NK-92 (cell line): ENCODE measurements around the gene TBC1D10B.
A peak's percentile ranks its signal among the peaks of the same experiment; 100 is the strongest.
"Not testable (repeated sequence)": the region's sequence is repeated elsewhere in the genome, so short reads cannot be mapped to it uniquely, and the experiment has no call there.

ENCODE experiments used
- DNase-seq: peaks from one replicate; lab custom pipeline; 2025; ENCODE audit not compliant: unreplicated experiment; lab: John Stamatoyannopoulos, UW

The TBC1D10B gene

DNA sequence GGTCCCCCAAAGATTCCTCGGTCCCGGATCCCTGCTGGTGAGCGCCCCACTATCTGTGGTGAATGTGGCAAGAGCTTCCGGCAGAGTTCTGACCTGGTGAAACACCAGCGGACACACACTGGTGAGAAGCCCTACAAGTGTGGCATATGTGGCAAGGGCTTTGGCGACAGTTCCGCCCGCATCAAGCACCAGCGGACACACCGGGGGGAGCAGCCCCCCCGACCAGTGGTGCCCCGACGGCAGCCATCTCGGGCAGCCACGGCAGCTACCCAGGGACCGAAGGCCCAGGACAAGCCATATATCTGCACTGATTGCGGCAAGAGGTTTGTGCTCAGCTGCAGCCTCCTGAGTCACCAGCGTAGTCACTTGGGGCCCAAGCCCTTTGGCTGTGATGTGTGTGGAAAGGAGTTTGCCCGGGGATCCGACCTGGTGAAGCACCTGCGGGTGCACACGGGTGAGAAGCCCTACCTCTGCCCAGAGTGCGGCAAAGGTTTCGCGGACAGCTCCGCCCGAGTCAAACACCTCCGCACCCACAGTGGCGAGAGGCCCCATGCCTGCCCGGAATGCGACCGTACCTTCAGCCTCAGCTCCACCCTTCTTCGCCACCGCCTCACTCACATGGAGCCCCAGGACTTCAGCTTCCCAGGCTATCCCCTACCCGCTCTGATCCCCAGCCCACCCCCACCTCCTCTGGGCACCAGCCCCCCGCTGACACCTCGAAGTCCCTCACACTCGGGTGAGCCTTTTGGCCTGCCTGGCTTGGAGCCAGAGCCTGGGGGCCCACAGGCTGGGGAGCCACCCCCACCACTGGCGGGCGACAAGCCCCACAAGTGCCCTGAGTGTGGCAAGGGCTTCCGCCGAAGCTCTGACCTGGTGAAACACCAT is 27.7 kb upstream of the TBC1D10B start:
- no peak for DNase-seq

DNA sequence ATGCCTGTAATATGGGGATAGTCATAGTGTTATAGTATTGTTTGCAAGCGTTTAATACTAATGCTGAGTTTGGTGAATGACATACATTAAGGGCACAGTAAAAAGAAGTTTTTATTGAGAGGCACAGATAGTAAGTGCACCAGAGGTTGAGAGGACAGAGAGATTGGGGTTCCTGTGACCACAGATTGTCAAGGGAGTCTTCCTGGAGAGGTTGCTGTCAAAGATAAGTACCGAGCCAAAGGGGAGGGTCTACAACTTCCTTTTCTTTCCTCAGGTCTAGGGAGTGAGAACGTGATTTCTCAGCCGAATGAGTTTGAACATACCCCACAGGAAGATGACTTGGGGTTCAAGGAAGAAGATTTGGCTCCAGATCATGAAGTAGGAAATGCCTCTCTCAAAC is 26.8 kb upstream of the TBC1D10B start:
- DNase-seq: no peak

DNA sequence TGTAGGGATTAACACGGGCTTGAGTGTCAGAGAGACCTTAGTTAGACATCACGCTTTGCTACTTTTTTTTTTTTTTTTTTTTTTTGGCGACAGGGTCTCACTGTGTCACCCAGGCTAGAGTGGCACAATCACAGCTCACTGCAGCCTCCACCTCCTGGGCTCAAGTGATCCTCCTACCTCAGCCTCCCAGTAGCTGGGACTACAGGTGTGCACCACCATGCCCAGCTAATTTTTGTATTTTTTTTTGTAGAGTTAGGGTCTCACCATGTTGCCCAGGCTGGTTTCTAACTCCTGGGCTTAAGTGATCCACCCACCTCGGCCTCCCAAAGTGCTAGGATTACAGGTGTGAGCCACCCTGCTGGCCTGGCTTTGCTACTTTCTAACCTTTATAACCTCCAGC is 26.3 kb upstream of the TBC1D10B start:
- not testable (repeated sequence) for DNase-seq

DNA sequence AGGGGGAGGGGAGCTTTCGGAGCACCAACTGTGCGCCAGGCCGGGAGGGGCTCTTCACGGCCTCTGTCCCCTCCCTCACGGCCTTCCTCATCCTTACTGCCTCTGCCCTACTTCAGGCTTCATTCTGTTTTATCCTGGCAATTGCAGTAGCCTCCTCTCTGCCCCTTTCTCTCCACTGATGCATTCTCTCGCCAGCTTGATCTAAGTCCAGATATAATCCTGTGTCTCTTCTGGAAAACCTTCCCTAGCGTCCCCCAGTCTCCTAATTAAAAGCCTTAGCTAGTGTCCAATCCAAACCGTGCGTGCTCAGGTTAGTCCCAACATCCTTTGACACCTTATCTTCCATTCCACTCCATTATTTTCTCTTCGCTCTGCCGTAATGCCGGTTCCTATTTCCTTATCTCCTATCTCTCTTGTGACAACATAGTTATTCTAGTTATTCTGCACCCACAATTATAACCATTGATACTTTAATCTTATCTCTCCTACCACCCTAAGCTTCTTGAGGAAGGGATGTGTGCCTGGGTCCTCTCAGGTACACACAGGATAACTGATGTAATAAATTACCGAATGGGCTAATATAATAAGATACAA is 25.8 kb upstream of the TBC1D10B start:
- DNase-seq: no peak

DNA sequence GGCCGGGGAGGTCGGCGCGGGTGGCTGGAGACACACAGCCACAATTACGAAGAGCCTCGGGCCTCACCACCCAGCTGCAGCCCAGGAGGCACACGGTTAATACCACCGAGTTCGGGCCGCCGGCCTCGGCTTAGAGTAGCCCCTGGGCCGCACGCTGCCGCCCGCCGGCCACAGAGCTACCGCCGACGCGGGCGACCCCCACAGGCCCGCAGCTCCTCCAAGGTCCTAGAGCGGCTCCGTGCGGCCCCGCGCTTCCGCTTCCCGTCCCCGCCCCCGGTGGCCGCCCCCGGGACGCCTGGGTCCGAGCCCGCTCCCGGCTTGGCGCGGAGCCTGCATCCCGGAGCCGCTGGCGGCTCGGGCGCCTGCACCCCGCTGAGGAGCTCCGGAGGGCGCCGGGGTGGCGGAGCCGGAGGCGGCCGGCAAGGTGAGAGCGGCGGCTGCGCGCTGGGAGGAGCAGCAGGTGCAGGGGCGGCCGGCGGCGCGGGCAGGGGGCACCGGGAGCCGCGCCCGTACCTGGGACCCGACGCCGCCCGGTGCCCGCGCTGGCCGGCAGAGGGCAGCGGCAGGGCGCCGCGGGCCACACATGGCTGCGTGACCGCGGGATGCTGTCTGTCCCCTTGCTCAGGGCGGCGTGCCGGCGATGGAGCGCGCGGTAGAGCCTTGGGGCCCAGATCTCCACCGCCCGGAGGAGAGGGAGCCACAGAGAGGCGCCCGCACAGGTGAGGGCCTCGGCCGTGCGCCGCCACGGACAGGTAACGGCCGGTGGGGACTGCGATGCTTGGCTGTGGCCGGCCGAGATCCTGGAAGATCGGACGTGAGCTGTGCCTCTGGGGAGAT is 25.1 kb upstream of the TBC1D10B start, which contains the start of gene ZNF48:
Gene ZNF48 (plus strand): TSS at position 266 of the 837 bp plus-strand sequence. CDS start 375 bp downstream, at position 641.
- no peak for DNase-seq

DNA sequence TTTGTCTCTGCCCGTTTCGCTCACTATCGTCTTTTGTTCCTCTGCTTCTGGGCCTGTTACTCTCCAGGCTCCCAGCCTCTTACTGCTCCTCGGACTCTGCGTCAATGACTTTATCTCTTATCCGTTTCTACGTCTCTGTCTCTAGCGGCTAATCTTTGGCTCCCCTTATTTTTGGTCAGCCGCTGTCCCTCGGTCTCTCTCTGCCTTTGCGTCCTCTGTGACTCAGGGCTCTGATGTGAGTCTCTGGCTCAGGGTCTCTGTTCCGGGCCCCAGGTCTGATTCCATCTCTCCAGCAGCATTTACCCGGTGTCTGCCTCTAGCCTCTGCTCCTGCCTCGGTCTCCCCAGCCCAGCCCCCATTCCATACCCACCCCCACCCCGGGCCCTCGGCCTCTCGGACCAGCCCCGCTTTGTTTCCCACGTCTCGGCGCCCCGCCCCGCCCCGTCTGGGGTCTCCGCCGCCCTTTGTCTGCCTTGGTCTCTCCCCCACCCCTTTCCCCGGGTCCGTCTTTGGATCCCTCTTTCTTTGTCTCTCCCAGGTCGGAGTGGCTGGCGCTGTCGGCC is 24.4 kb upstream of the TBC1D10B start:
- DNase-seq: no peak

DNA sequence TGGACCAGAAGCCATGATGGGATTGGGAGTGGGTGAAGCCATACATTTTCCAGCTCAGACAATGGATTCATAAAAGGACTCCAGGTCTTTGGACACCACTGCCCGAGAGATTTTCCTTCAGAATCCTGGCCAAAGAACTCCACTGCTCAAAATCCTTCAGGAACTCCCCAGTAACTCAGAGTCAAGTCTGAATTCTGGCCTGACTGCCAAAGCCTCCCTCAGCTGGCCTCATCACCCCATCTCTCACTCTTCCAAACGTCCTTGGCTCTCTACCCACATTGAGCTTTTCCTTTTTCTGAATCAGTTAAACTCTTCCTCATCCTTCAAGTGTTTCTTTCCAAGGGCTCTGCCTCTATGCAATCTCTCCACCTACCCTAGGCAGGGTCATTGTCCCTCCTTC is 13.2 kb upstream of the TBC1D10B start:
- DNase-seq: no peak

DNA sequence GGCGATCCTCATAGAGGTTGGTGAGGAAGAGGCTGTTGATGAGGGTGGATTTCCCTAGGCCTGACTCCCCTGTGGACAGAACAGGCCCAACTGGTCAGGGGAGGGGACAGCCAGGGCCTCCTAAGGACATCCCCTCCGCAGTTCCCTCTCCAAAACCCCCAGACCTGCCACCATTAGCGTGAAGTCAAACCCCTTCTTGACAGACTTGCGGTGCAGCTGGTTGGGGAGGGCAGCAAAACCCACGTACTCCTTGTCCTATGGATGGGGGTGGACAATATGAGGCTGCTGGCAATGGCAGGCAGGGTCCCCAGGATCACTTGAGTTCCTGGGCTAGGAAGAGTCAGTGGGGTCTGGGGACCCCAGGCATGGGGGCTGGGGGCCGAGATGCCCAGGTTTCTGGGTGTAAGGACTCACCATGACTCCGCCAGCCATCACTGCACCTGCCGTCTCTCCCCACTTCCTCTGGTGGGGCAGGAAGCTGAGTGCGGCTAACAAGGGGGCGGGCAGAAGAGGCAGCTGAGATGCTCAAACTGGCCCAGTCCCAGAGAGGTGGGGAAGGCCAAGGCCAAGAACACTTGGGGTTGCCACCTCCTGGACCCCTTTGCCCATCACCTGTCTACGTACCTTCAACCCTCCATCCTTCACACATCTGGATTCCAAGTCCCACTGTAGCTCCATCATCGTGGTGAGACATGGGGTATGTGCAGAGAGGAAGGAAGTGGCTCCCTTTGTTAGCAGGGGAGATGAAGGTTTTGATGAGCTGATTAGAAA is 12.0 kb upstream of the TBC1D10B start, which contains the start of gene SEPTIN1:
Gene SEPTIN1 (minus strand): TSS at position 451 of the 771 bp plus-strand sequence. CDS start 19 bp downstream, at position 432.
- DNase-seq: no peak

DNA sequence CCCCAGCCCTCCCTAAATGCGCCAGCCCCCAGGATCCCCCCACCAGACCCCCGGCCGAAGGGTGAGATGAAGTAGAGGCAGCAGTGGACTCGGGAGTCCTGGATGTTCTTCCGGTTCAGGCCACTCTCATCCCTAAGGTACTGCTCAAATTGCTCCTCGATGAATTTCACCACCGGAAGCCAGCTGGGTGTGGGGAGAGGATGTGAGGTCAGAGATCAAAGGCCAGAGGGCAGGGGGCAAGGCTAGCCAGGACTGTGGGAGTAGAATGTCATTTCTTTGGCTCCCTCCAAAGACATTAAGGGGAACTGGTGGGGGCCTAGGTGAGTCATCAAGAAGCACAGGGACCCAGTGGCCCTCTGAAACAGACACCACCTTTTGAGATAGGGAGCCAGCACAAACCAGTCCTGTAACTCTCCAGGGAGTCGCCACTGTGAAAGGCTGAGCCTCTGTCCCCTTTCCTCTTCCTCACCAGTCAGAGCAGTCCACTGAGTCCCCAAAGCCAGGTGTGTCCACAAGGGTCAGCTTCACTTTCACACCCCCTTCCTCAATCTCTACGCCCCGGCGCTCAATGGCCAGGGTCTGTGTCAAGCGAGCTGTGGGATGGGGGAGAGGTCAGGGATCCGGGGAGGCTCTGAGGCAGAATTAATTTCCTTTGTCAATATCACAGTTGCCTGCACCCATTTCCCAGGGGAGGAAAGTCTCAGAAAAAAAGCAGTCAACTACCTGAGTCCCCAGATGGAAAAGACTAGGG is 11.2 kb upstream of the TBC1D10B start:
- DNase-seq: no peak

DNA sequence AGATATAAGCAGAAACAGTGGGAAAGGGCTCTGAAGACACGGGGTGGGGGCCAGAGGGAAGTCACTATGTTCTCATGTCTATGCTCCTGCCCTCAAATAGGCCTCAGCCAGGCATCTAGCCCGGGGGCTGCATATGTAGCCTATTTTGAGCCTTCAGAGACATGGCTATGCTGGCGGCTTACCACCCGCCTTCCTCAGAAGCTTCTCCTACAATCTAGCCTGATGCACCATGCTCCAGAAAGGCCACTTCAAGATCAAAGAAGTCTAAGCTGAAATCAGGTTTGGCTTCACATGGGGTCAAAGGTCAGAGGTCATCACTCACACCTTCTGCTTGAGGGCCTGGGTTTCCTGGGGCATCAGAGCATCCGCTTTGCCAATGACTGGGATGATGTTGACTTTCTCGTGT is 10.5 kb upstream of the TBC1D10B start:
- no peak for DNase-seq

DNA sequence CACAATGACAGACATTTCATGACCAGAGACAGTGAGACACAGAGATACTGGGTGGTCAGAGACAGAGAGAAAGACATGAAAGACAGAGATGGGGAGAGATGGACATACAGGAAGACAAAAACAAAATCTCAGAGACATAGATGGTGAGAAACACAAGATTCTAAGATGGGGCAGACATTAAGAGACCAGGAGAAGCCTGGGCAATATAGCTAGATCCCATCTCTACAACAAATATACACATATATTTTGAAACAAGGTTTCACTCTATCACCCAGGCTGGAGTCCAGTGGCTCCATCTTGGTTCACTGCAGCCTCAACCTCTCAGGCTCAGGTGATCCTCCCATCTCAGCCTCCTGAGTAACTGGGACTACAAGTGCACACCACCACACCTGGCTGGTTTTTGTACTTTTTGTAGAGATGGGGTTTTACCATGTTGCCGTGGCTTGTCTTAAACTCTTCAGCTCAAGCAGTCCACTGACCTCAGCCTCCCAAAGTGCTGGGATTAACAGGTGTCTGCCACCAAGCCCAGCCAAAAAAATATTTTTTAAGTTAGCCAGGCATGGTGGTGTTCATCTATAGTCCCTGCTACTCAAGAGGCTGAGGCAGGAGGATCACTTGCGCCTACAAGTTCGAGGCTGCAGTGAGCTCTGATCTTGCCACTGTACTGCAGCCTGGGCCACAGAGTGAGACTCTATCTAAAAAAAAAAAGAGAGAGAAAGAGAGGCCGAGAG is 9.9 kb upstream of the TBC1D10B start:
- no peak for DNase-seq

DNA sequence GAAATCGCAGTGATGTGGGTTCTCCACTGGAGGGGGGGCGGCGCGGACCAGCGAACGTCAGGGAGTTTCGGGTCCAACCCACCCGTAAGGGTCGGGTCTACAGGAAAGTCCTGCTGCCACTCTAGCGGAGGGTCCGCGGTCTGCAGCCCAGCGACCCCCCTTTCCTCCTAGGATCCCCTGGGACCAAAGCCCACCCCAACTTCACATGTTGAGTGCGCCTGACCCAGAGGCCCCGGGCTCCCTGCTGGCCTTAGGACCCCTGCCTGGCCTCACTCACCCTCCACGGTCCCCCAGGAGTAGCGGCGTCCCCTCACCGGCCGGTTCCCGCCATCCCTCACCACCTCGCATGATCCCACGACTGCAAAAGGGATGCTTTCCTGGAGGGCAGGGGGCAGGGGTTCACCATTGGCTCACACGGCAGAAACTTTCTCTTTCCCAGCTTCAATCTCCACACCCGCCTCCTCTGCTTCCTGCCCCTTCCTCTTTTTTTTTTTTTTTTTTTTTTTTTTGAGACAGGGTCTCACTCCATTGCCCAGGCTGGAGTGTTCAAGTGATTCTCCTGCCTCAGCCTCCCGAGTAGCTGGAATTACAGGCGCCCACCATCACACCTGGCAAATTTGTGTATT is 9.0 kb upstream of the TBC1D10B start:
- DNase-seq: no peak

DNA sequence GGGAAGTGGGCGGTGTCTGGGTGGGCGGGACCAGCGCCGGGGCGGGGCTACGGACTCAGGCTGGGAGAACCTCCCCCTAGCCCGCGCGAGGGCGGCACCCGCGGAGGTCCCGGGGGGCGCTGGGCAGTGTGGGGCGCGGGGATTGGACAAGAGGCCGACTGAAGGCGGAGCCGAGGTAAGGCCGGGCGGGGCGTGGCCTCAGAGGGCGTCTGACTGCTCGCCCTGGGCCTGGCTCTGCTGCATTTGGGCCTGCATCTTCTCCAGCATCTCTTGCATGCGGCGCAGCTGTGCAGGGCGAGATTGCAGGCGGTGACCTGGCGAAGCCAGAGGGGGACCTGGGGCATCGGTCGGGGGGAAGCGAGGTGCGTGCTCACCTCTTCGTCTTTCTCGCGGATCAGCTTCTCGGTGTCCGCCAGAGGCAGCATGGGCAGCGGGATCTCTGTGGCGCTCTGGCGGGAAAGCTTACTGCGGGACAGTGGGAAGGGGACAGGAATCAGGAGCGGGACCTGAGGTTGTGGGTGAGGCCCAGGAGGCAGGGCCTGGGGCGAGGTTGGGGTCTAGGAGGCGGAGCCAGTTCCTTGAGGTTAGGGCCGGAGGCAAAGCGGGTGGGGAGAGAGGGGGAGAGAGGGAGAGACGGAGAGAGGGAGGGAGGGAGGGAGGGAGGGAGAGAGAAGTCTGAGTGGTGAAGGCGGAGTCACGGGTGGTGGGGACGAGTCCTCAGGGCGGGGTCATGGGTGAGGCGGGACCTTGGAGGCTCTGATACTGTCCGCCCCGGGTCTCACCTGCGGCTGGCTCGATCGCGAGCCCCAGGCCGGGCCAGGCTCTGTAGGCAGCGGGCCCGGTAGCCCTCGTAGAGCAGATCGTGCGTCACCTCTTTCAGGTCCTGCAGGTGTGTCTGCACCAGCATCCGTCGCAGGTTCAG is 8.2 kb upstream of the TBC1D10B start:
- DNase-seq: peak; percentile 82

DNA sequence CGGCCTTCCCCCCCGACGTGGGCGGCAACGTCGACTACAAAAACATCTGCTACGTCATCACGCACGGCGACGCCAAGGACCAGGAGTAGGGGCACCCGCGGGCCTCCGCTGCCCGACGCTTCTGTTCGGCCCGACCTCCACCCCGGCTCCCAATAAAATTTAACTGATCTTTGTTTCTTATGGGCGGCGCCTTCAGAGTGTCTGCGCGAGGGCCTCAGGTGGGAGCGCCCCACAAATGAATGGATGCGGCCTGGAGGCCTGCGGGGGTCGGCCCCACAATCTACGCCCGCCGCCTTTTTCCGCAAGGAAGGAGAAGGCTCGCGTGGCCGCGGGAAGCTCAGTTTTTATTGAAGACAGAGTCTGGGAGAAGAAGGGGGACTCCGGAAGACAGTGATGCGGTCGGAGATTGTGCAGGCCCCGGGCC is 7.5 kb upstream of the TBC1D10B start:
- DNase-seq: no peak

DNA sequence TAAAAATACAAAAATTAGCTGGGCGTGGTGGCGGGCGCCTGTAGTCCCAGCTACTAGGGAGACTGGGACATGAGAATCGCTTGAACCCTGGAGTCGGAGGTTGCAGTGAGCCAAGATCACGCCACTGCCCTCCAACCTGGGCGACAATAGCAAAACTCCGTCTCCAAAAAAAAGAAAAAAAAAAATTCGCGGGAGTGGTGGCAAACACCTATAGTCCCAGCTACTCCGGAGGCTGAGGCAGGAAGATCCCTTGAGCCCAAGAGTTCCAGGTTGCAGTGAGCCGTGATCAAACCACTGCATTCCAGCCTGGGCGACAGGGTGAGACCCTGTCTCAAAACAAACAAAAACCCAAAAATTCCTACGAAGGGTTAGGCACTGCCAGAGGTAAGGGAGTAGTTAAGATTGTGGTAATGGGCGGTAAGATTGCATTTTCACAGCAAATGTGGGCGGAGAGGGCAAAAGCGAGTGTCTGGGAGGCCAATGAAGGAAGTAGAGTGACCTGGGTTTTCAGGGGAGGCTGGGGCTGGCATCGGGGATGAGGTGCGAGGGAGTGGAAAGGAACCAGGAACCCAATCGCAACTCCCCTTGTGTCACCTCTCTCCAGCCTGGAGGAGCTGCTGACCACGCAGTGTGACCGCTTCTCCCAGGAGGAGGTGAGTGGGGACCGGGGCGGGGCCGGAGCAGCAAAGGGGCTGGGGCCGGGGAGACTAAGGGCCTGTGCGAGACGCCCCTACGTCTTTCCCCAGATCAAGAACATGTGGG is 6.9 kb upstream of the TBC1D10B start:
- DNase-seq: no peak

DNA sequence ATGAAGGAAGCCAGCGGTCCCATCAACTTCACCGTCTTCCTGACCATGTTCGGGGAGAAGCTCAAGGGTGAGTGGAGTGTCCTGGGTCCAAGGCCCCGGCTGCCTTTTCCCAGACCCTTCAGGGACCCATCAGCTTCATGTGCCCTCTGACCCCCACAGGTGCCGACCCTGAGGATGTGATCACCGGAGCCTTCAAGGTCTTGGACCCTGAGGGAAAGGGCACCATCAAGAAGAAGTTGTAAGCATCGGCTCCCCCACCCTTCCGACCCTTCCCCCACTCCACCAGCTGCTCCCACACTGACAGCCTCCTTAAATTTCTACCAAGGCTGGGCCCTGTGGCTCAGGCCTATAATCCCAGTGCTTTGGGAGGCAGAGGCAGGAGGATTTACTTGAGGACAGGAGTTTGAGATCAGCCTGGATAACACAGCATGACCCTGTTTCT is 6.2 kb upstream of the TBC1D10B start:
- no peak for DNase-seq

DNA sequence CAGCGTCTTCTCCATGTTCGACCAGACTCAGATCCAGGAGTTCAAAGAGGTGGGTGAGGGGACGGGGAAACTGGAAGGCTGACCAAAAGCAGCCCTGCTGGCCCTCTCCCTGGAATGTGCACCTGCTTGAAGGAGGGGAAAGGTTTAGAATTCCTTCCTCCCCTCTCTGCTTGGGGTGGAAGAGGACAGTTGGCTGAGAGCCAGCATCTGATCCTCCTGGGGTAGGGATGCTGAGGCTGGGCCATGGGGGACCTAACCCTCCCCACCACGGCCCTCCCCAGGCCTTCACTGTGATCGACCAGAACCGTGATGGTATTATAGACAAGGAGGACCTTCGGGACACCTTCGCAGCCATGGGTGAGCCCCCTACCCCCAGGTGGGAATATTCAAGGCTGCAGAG is 5.6 kb upstream of the TBC1D10B start:
- DNase-seq: no peak
